Peyer's patch (tissue), 4 donors: ENCODE results near the gene DAAM1.

Experiments used
- POLR2A ChIP-seq, 2 donors: fragments of 450-650 bp; IDR thresholded peaks; one replicate each; pipeline ENCODE4 v1.5.1; 2017; ENCODE audit warnings: antibody characterized with exemption in 2 of 2, mild to moderate bottlenecking in 2 of 2, moderate library complexity in 2 of 2
- TF ChIP-seq, protein P1 (sequence below), 6 experiments: fragments of 450-650 bp in 4 of 6; fragments of 200-600 bp in 2 of 6; sonication (generic) in 1 of 6; IDR thresholded peaks; one replicate each; pipeline ENCODE4 v1.5.1; 2017 to 2019; ENCODE audit warnings: antibody characterized with exemption in 6 of 6, mild to moderate bottlenecking in 3 of 6, moderate library complexity in 1 of 6

DNA sequence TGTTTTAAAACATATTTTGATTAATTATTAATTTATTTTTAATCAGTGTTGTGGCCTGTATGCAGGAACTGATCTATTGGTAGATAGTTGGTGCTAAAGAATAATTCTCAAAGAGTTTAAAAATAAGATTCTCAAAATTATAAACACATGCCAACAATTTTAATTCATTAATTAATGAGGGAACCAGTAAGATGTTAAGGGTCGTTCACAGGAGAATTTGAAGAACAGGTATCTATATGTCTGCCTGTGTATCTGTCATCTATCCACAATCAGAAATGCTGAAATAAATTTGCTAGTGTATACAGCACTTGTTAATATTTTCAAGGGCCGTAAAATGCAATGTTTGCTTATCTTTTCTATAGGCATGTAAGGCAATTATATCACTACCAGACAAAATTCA, 18.4 kb downstream of the DAAM1 start:
- no peak for TF ChIP-seq POLR2A (IDR thresholded peaks at IDR 0.05)
- TF ChIP-seq, protein P1, sequence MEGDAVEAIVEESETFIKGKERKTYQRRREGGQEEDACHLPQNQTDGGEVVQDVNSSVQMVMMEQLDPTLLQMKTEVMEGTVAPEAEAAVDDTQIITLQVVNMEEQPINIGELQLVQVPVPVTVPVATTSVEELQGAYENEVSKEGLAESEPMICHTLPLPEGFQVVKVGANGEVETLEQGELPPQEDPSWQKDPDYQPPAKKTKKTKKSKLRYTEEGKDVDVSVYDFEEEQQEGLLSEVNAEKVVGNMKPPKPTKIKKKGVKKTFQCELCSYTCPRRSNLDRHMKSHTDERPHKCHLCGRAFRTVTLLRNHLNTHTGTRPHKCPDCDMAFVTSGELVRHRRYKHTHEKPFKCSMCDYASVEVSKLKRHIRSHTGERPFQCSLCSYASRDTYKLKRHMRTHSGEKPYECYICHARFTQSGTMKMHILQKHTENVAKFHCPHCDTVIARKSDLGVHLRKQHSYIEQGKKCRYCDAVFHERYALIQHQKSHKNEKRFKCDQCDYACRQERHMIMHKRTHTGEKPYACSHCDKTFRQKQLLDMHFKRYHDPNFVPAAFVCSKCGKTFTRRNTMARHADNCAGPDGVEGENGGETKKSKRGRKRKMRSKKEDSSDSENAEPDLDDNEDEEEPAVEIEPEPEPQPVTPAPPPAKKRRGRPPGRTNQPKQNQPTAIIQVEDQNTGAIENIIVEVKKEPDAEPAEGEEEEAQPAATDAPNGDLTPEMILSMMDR (IDR thresholded peaks at IDR 0.05) = no peak
